Measurements from ENCODE around the gene CRTC3.

The CRTC3 gene

GRCh38 chr15:90529371-90530249, at the start of gene CRTC3:
Gene CRTC3, plus strand, starts transcription at chr15:90529923. Its CDS starts 149 bp downstream, at chr15:90530072.
- no peak for TF ChIP-seq CTCF (IDR thresholded peaks at IDR 0.05; ENCODE audit: low read depth, low read length, missing control alignments)
- DNase-seq (ENCODE audit: extremely low read depth, low read depth), result no peak
- H3K4me3 ChIP-seq (replicated peaks; ENCODE audit: low read depth, low read length), result peak within 1 kb of the TSS; percentile 87

- DNase-seq (ENCODE audit: extremely low read depth, low read depth), result no peak
- no peak for TF ChIP-seq CTCF (IDR thresholded peaks at IDR 0.05; ENCODE audit: low read depth, low read length, missing control alignments)
Measured at GRCh38 chr15:90481023-90481422, 48.7 kb upstream of the CRTC3 start.

GRCh38 chr15:90482124-90483011, 47.4 kb upstream of the CRTC3 start:
- H3K4me3 ChIP-seq (replicated peaks; ENCODE audit: low read depth, low read length), result no peak overlapping the region
- TF ChIP-seq CTCF (IDR thresholded peaks at IDR 0.05; ENCODE audit: low read depth, low read length, missing control alignments), result peak; percentile 66
- peak; percentile 25 for DNase-seq (ENCODE audit: extremely low read depth, low read depth)

More at GRCh38 chr15:90481023-90481422, 48.7 kb upstream of the CRTC3 start:
- H3K4me3 ChIP-seq (replicated peaks; ENCODE audit: low read depth, low read length), result no peak overlapping the region

- TF ChIP-seq CTCF (IDR thresholded peaks at IDR 0.05; ENCODE audit: low read depth, low read length, missing control alignments), result no peak
- DNase-seq (ENCODE audit: extremely low read depth, low read depth), result no peak
- H3K4me3 ChIP-seq (replicated peaks; ENCODE audit: low read depth, low read length), result no peak overlapping the region
Measured at GRCh38 chr15:90483012-90483307, 46.8 kb upstream of the CRTC3 start.

GRCh38 chr15:90483637-90484036, 46.1 kb upstream of the CRTC3 start:
- no peak for DNase-seq (ENCODE audit: extremely low read depth, low read depth)
- no peak for TF ChIP-seq CTCF (IDR thresholded peaks at IDR 0.05; ENCODE audit: low read depth, low read length, missing control alignments)
- H3K4me3 ChIP-seq (replicated peaks; ENCODE audit: low read depth, low read length), result no peak overlapping the region

- DNase-seq (ENCODE audit: extremely low read depth, low read depth), result no peak
- H3K4me3 ChIP-seq (replicated peaks; ENCODE audit: low read depth, low read length), result no peak overlapping the region
- no peak for TF ChIP-seq CTCF (IDR thresholded peaks at IDR 0.05; ENCODE audit: low read depth, low read length, missing control alignments)
Measured at GRCh38 chr15:90487186-90487585, 42.5 kb upstream of the CRTC3 start.

Measured in HFF-Myc (cell line).